GM19240 (cell line): ENCODE measurements around the gene KIR2DL3.
"Not testable (repeated sequence)": the region's sequence is repeated elsewhere in the genome, so short reads cannot be mapped to it uniquely, and the experiment has no call there.

Experiments used
- DNase-seq: peaks from one replicate; pipeline ENCODE4 v3.0.0; 2011; ENCODE audit warnings: low spot score; ENCODE audit not compliant: insufficient read length

Gene KIR2DL3

DNA sequence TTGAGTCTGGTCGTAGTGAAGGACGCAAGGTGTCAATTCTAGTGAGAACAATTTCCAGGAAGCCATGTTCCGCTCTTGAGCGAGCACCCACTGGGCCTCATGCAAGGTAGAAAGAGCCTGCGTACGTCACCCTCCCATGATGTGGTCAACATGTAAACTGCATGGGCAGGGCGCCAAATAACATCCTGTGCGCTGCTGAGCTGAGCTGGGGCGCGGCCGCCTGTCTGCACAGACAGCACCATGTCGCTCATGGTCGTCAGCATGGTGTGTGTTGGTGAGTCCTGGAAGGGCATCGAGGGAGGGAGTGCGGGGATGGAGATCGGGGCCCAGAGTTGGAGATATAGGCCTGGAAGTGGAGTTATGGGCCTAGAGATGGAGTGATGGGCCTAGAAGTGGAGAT is at the start of gene KIR2DL3:
Gene KIR2DL3, plus strand, starts transcription at position 208 of the 400 bp plus-strand sequence. Its CDS starts 33 bp downstream, at position 241.
- DNase-seq, result not testable (repeated sequence)

DNA sequence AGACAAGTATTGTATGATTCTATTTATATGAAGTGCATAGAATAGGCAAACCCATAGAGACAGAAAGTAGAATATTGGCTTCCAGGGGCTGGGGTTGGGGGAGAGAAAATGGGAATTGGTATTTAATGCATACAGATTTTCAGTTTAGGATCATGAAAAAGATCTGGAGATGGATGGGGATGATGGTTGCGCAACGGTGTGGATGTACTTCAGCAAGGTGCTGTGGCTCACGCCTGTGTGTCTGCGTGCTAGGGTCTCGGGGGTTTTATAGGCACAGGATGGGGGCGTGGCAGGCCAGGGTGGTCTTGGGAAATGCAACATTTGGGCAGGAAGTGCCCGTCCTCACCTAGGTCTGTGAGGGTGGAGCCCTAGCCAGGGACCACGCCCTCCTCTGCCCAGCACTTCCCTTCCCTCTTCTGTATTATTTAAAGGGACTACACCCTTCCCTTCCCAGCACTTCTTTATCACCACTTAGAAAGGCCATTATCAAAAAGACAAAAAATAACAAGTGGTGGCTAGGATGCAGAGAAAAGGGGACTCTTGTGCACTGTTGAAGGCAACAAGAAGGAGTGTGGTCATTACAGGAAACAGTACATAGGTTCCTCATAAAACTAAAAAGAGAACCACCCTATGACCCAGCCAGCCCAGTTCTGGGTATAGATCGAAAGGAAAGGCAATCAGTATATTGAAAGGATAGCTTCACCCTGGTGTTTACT is 46.6 kb upstream of the KIR2DL3 start:
- DNase-seq, result no peak

DNA sequence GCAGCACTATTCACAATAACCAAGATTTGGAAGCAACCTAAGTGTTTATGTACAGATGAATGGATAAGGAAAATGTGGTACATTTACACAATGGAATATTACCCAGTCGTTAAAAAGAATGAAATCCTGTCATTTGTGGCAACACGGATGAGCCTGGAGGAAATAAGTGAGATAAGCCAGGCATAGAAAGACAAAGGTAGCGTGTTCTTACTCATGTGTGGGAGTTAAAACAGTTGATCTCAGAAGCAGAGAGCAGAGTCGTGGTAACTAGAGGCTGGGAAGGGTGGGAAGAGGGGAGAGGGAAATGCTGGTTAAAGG is 46.1 kb upstream of the KIR2DL3 start:
- DNase-seq, result no peak

DNA sequence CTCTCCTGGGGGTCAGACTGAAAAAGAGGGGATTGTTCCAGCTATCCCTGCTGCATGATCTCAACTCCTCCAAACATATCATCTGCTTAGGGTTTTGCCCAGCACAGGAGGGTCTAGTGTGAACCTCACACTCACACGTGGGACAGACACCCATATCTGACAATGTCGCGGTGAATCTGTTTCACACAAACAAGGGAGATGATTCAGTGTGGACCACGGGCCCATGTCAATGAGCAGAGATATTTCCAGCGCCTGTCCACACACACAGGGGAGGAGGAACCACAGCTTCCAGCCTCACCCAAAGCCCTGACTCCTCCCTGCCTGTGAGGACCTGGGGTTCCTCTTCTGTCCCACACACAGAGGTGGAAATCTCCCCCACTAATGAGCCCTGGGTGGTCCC is 43.7 kb upstream of the KIR2DL3 start:
- no peak for DNase-seq

DNA sequence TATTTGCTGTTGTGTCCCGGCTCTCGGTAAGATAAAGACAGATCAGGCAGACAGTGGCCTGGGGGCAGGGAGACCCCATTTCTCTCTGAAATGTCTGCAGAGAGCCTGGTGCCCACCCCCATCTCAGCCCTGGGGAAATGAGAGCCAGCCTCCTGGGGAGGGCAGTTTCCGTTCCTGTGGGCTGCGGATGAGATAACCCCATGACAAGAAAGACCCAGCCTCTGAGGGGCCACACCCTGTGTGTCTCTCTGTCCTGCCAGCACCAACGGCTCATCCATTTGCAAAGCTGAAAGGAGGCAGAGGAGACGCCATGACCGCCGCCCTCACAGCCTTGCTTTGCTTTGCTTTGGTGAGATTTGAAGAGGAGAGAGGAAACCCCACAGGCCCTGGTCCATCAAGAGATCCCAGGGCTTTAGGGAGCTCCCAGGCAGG is 42.2 kb upstream of the KIR2DL3 start:
- DNase-seq, result no peak

DNA sequence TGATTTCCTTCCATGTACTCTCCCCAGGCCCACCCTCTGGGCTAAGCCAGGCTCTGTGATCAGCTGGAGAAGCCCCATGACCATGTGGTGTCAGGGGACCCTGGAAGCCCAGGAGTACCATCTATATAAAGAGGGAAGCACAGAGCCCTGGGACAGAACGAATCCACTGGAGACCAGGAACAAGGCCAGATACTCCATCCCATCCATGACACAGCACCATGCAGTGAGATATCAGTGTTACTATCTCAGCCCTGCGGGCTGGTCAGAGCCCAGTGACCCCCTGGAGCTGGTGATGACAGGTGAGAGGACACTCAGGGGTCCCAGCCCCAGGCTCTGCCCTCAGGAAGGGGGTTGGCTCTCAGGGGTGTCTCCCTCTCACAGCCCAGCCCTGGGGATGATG is 41.5 kb upstream of the KIR2DL3 start:
- DNase-seq, result no peak

DNA sequence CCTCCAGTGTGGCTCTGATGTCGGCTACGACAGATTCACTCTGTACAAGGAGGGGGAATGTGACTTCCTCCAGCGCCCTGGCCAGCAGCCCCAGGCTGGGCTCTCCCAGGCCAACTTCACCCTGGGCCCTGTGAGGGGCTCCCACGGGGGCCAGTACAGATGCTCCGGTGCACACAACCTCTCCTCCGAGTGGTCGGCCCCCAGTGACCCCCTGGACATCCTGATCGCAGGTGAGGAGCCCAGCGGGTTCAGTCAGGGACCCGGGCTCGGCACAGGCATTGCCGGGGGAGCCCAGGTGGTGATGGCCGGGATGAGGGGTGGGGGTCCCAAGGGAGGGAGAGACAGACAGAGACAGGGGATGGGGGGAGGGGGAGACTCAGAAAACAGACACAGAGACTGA is 40.6 kb upstream of the KIR2DL3 start:
- not testable (repeated sequence) for DNase-seq

DNA sequence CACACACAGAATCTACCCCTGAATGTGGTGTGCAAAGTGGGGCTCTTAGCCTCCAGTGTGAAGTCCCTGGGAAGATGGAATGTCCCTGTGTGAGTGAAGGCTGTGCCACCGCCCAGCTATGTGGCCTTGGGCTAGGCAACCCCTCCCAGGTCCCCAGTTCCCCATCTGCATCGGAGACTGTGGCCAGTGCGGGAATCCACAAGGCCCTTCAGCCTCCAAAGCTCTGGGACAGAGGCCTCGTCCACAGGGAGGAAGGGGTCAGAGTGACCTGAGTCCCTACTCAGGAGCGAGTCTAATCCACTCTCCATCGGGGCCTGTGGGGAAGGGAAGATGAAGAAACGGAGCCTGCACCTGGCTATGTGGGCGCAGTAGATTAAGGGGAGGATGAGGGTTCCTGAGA is 33.4 kb upstream of the KIR2DL3 start:
- DNase-seq, result no peak

DNA sequence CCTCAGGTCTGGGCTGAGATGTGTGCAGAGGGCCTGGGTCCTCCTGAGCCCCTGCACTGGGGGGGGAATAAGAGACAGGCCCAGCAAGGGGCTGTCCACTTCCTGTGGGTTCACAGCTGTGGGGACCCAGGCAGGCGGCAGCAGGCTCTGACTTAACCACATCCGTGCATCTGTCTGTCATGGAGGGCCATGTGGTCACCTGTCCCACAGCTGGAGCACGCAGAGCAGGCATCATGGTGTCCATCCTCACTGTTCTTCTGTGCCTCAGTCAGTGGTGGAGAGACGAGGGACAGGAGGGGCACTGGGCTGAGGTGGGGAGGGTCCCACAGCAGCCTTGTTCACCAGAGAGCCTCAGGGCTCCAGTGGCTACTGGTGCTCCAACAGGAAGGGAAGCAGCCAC is 30.4 kb upstream of the KIR2DL3 start:
- DNase-seq, result no peak

DNA sequence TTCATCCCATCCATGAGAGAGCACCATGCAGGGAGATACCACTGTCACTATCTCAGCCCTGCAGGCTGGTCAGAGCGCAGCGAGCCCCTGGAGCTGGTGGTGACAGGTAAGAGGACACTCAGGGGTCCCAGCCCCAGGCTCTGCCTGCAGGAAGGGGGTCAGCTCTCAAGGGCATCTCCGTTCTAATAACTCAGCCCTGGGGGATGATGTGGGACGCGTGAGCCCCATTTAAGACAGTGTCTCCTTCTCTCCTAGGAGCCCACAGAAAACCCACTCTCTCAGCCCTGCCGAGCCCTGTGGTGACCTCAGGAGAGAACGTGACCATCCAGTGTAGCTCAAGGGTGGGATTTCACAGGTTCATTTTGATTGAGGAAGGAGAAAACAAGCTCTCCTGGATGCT is 29.5 kb upstream of the KIR2DL3 start:
- no peak for DNase-seq

DNA sequence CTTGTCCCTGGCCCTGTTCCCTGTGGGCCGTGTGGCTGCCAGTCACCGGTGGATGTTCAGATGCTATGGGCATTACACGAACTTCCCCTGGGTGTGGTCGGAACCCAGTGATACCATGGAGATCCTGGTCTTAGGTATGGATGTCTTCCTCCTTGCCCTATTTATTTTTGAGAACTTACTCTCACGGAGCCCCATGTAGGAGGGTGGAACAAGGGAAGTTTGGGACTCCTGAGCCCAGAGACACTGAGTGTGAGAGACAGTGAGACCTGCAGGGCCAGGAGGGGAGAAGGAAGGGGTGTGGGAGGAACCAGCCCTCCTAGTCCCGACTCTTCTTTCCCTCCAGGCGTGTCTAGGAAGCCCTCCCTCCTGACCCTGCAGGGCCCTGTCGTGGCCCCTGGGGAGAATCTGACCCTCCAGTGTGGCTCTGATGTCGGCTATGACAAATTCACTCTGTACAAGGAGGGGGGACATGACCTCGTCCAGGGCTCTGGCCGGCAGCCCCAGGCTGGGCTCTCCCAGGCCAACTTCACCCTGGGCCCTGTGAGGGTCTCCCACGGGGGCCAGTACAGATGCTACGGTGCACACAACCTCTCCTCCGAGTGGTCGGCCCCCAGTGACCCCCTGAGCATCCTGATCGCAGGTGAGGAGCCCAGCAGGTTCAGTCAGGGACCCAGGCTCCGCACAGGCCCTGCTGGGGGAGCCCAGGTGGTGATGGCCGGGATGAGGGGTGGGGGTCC is 28.9 kb upstream of the KIR2DL3 start:
- no peak for DNase-seq

DNA sequence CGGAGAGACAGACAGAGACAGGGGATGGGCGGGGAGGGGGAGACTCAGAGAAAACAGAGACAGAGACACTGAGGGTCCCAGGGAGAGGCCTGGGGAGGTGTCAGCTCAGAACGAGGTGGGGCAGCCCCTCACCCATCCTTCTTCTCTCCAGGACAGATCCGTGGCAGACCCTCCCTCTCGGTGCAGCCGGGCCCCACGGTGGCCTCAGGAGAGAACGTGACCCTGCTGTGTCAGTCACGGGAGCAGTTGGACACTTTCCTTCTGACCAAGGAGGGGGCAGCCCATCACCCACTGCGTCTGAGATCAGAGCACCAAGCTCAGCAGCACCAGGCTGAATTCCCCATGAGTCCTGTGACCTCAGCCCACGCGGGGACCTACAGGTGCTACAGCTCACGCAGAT is 28.4 kb upstream of the KIR2DL3 start:
- not testable (repeated sequence) for DNase-seq

DNA sequence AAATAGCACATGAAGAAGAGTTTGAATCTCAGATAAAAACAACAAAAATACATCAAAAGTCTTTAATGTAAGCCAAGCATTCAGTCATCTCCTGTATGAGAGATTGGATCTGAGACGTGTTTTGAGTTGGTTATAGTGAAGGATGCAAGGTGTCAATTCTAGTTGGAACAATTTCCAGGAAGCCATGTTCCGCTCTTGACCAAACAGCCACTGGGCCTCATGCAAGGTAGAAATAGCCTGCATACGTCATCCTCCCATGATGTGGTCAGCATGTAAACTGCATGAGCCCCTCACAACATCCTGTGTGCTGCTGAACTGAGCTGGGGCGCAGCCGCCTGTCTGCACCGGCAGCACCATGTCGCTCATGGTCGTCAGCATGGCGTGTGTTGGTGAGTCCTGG is 14.2 kb upstream of the KIR2DL3 start, which contains the start of gene KIR3DL3:
Gene KIR3DL3, plus strand, starts transcription at position 301 of the 400 bp plus-strand sequence. Its CDS starts 55 bp downstream, at position 356.
- DNase-seq, result no peak

DNA sequence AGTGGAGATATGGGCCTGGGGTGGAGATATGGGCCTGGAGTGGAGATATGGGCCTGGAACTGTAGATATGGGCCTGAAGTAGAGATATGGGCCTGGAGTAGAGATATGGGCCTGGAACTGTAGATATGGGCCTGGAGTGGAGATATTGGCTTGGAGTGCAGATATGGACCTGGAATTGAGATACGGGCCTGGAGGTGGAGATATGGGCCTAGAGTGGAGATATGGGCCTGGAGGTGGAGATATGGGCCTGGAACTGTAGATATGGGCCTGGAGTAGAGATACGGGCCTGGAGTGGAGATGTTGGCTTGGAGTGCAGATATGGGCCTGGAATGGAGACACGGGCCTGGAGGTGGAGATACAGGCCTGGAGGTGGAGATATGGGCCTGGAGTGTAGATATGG is 13.7 kb upstream of the KIR2DL3 start:
- no peak for DNase-seq

DNA sequence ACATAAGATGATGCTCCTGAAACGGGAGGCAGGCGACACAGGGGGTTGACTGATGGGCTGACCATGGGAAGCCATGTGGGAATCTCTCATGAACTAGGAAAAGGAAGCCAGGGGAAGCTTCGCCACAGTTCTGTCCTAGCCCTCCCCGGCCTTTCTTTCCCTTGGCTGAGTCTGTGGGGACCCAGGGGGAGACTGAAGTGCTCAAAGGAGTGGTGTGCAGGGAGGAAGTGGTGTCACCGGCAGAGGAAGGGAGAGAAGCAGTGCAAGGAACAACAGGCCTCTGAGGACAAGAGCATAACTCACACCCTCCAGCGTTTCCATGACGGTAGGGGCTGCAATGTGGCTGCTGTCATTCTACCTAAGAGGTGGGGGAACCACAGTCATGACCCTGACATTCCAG is 13.0 kb upstream of the KIR2DL3 start:
- DNase-seq, result no peak

DNA sequence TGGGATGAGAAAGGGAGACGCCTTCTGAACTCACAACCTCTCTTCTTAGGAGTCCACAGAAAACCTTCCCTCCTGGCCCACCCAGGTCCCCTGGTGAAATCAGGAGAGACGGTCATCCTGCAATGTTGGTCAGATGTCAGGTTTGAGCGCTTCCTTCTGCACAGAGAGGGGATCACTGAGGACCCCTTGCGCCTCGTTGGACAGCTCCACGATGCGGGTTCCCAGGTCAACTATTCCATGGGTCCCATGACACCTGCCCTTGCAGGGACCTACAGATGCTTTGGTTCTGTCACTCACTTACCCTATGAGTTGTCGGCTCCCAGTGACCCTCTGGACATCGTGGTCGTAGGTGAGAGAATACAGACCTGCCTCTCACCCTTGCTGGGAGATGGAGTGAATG is 10.8 kb upstream of the KIR2DL3 start:
- DNase-seq, result no peak

DNA sequence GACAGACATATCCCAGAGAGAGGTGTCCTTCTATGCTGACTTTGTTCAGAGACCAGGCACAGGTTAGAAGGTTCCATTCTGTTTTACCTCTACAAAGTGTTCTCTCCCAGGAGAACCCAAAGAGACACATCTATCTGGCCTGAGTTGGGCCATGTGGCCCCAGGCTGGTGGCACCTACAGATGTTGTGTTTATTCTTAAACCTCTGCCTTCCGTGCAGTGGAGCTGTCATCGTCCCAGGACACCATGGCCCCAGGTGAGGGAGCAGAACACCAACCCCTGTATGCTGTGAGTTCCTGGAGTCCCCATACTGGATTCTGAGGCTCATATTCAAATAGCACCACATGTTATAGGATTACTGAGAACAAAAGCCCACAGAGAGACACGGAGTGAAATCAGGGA is 10.1 kb upstream of the KIR2DL3 start:
- DNase-seq, result no peak

DNA sequence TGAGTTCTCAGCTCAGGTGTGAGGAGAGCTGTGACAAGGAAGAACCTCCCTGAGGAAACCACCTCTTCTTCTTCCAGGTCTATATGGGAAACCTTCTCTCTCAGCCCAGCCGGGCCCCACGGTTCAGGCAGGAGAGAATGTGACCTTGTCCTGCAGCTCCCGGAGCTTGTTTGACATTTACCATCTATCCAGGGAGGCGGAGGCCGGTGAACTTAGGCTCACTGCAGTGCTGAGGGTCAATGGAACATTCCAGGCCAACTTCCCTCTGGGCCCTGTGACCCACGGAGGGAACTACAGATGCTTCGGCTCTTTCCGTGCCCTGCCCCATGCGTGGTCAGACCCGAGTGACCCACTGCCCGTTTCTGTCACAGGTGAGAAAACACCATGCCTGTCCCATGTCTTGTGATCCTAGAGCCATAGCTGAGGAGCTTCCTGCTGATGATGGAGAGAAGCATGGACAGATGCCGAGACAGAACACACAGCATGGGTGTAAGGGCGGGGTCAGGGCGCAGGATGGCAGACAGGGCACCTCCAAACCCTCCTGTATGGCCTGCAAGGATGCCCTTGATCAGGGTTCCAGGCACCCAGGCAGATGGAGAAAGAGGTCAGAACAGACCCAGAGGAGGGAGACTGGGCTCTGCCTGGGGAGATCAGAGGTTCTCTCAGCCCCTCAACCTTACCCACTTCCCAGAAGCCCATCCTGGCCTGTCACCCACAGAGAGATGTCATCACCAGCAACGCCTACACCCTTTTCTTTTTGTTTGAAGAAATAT is 8.7 kb upstream of the KIR2DL3 start:
- no peak for DNase-seq

DNA sequence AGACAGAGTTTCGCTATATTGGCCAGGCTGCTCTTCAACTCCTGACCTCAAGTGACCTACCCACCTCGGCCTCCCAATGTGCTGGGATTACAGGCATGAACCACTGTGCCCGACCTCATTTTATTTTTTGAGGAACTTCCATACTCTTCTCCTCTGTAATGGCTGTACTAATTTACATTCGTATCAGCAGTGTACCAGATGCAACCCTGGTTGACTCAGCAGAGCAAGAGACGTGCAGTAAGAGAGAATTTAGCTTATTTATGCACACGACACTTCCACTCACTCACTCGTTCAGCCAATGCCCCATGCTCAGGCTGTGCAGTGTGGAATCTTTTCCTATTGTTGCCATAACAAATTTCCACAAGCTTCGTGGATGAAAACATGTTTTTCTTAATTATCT is 7.1 kb upstream of the KIR2DL3 start:
- DNase-seq, result no peak

DNA sequence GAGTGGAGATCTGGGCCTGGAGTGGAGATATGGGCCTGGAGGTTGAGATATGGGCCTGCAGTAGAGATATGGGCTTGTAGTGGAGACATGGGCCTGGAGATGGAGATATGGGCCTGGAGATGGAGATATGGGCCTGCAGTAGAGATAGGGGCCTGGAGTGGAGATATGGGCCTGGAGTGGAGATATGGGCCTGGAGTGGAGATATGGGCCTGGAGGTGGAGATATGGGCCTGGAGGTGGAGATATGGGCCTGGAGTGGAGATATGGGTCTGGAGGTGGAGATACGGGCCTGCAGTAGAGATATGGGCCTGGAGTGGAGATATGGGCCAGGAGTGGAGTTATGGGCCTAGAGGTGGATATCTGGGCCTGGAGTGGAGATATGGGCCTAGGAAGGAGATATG is 402 bp downstream of the KIR2DL3 start:
- DNase-seq, result no peak

DNA sequence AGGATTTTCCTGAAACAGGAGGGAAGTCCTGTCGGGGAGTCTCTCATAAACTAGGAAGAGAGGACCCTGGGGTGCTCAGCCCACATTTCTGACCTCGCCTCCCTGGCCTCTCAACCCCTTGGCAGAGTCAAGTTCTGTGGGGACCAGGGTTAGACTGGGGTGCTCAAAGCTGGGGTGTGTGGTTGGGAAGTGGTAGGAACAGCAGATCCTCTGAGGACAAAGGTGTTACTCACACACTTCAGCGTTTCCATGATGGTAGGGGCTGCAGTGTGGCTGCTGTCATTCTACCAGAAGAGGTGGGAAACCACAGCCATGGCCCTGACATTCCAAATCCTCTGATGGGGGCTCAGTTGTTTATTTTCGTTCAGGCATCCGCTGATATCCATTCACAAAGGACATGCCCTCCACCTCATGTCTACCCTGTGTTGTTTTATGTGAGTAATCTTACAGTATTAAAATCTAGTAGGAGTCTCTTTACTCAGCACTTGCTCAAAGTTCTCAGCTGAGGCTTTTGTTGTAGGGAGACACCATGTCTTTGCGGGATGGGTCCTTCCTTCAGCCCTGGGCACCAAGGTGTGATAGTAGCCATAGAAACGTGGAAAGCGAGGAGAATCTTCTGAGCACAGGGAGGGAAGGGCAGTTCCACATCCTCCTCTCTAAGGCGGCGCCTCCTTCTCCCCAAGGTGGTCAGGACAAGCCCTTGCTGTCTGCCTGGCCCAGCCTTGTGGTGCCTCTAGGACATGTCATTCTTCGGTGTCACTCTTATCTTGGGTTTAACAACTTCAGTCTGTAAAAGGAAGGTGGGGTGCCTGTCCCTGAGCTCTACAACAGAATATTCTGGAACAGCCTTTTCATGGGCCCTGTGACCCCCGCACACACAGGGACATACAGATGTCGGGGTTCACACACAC is 1.5 kb downstream of the KIR2DL3 start:
- DNase-seq, result no peak
